Activated T-helper 2 cell treated with anti-CD3 and anti-CD28 coated beads, Interferon-gamma antibody, Interleukin-2, Interleukin-4, amounts not matched to agents 10 μg/mL and 5 μg/mL and 100 μg/mL, durations not matched to agents 14 hours and 24 hours and 36 hours (primary cell): ENCODE data around the gene MDM1. TPM values are rescaled to one million over a fixed set of nuclear protein-coding genes. Genes with fewer than 3 reads are reported as not detected.

Experiments
- DNase-seq: peaks from one replicate; pipeline ENCODE4 v3.0.0; 2021; ENCODE audit warnings: low spot score
- H3K27ac Mint-ChIP-seq: one replicate; pipeline ENCODE4 v1.8.0; 2021; ENCODE audit warnings: mixed read lengths
- H3K27me3 Mint-ChIP-seq: one replicate; pipeline ENCODE4 v1.8.0; 2021; ENCODE audit warnings: low read depth, mixed read lengths
- H3K36me3 Mint-ChIP-seq: one replicate; pipeline ENCODE4 v1.8.0; 2021; ENCODE audit warnings: low read depth, mixed read lengths
- H3K4me1 Mint-ChIP-seq: one replicate; pipeline ENCODE4 v1.8.0; 2021; ENCODE audit warnings: low read depth, mixed read lengths
- H3K4me3 Mint-ChIP-seq: one replicate; pipeline ENCODE4 v1.8.0; 2021; ENCODE audit warnings: low read depth, mild to moderate bottlenecking, moderate library complexity, mixed read lengths
- H3K9me3 Mint-ChIP-seq: one replicate; pipeline ENCODE4 v1.8.0; 2021; ENCODE audit warnings: mixed read lengths
- intact Hi-C: fragments of 100-400 bp; cut with micrococcal nuclease; formaldehyde crosslinking; loops from one replicate; pipeline ENCODE4 v1.15.1; 2023
- total RNA-seq: library from RNA; stranded (reverse); gene quantifications from 2 replicates; pipeline ENCODE4 v1.2.3, GENCODE V29; 2022

MDM1 gene
- total RNA-seq, 1 donor from 2014 or later = 13.1 TPM

DNA sequence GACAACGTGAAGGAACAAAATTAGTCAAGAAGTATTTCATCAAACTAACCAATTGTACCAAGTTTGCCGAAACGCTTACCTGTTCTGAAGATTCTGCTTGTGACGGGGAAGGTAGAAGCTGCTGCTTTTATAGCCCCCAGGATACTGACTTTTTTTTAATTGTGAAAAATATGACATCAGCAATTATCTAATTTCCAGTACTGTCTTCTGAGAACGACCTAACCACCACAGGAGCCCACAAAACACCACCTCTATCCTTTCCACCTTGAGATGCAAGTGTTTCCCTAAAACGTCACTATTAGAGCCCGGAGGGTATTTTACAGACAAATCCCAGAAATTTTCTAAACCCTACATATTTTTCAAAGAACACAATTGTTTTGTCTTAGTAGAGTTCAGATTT is 78.7 kb downstream of the MDM1 start, which contains the start of gene IL22:
TSS of gene IL22 (minus strand) at position 101 of the 400 bp plus-strand sequence. CDS start 156 bp downstream, outside the sequence.
- Mint-ChIP-seq H3K4me3 (no peak within 1 kb of the TSS), H3K9me3 (no peaks in the 10 kb centered on the region), H3K4me1 (peaks cover 2% of the 10 kb centered on the region), H3K27me3 (peaks cover 72% of the 10 kb centered on the region), H3K36me3 (no peaks in the 10 kb centered on the region), H3K27ac (no peak within 1 kb of the TSS)
- no peak for DNase-seq
- intact Hi-C loops = no loop called here

DNA sequence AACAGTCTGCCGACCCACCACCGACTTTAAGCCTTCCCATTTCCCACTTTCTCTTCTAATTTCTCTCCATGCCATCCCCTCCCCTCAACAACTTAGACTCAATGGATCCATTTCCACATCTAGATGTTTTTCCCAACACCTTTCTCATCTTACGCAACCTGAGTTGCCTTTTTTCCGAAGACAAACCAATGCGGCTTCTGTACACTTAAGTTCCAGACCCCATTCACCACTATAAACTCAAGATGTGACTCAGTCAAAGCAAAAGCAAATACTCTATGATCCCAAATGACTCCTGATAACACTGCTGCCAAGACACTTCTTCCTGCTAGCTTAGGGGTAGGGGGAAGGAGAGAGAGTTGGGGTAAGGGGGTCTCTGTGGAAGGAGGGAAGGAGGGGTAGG is 80.1 kb downstream of the MDM1 start:
- H3K27me3 Mint-ChIP-seq = peaks cover 68% of the 10 kb centered on the region
- H3K4me1 Mint-ChIP-seq = peaks cover 2% of the 10 kb centered on the region
- no peak overlapping the region for H3K27ac Mint-ChIP-seq
- no peak for DNase-seq
- intact Hi-C loops = no loop called here
- H3K4me3 Mint-ChIP-seq = no peak overlapping the region
- no peaks in the 10 kb centered on the region for H3K9me3 Mint-ChIP-seq
- no peaks in the 10 kb centered on the region for H3K36me3 Mint-ChIP-seq

DNA sequence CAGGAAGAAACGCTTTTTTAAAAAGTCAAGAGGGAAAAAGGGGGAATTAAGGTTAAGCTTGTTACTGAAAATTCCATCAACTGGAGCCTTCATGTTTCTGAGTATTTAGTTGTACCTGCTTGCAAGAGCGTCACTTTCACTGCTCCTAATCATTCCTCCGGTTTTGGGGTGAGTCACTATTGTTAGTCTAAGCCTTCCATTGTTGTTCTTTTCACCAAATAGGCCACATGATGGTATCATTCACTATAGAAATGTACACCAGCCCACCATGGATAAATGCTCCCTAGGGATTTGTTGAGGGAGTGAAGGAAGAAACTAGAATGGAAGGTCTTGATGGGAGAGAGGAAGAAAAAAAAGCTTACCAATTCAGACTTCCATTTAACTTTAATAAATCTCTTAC is 81.7 kb downstream of the MDM1 start:
- Mint-ChIP-seq H3K9me3 (no peaks in the 10 kb centered on the region), H3K4me3 (no peak overlapping the region), H3K27ac (no peak overlapping the region), H3K36me3 (no peaks in the 10 kb centered on the region), H3K27me3 (peaks cover 72% of the 10 kb centered on the region), H3K4me1 (peaks cover 2% of the 10 kb centered on the region)
- no peak for DNase-seq
- intact Hi-C loops = no loop called here

DNA sequence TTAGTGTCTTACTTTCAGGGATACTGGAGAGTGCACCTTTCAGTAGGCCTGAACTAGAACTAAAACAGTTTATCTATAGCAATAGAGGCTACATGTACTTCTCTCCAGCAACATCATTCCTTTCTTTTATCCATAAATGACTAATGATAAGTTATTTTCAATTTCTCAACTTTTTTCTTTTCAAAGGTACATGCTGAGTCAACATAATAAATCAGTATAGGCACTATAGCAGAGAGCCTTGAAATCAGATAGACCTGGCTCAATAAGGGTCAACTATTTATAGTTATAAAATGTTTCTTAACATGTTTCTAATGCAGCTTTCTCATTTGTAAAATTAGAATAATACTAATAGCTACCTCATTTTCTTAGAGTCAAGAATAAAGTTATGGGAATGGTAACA is 84.4 kb downstream of the MDM1 start:
- Mint-ChIP-seq H3K4me3 (no peak overlapping the region), H3K27ac (no peak overlapping the region), H3K27me3 (peaks cover 68% of the 10 kb centered on the region), H3K36me3 (peaks cover 2% of the 10 kb centered on the region), H3K4me1 (peaks cover 5% of the 10 kb centered on the region), H3K9me3 (peaks cover 6% of the 10 kb centered on the region)
- intact Hi-C loops = no loop called here
- no peak for DNase-seq

DNA sequence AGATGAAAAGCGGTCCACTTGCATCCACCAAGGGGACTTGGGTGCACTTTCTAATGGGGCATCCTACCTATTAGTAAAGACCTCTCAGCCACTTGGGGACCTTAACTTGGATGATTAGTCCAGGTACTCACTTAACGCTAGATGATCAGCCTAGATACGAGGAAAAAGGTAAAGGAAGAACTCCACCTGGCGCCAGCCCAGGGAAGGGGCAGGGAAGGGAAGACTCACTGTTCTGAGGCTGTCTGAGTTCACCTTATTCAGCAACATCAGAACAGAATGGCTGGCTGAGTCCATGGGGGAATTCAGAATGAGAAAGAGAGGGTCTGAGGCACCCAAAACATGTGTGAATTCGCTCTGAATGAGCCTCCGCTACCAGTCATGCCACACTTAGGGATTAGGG is 85.8 kb downstream of the MDM1 start:
- Mint-ChIP-seq H3K4me3 (no peak overlapping the region), H3K27me3 (peaks cover 56% of the 10 kb centered on the region), H3K9me3 (peaks cover 12% of the 10 kb centered on the region), H3K27ac (no peak overlapping the region), H3K36me3 (peaks cover 3% of the 10 kb centered on the region), H3K4me1 (peaks cover 11% of the 10 kb centered on the region)
- intact Hi-C loops = no loop called here
- no peak for DNase-seq

DNA sequence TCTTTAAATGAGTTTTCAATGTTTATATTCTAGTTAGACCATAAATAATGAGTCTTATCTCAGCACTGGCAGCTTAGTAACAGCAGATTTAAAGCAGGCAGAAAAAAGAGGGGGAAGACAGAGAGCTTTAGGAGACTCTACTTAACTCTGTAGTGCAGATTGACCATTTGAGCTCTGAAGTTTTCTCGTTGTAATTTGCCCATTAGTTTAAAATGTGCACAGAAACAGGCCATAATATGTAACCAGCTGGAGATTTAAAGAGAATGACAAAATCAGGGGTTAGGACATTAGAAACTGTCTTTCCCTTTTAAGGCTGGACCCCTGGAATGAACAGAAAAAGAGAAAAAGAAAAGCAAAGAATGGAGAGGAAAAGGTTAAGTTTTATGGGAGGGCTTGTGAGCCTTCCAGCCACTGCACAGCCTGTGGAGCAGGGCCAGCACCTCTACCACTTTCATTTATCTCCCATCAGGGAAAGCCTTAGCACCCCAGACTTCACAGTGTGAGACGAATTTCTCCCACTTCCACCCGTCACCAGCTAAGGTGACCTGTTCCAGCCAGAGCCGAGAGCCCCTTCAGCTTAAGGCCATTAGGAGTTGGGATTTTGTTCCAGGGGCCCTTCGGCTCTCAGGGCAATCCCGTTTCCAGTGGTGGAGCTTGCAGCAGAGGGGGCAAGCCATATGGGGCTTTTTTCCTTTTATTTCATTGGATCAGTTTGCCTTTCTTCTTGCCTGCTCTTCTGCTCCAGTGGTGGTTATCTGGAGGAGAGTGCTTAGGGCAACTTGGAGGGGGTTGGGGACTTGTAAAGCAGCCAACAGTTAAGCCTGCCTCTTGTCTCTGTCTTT is 86.8 kb downstream of the MDM1 start:
- H3K27me3 Mint-ChIP-seq = peaks cover 49% of the 10 kb centered on the region
- DNase-seq = no peak
- H3K4me3 Mint-ChIP-seq = no peak overlapping the region
- H3K4me1 Mint-ChIP-seq = peaks cover 20% of the 10 kb centered on the region
- H3K36me3 Mint-ChIP-seq = peaks cover 3% of the 10 kb centered on the region
- intact Hi-C loops = no loop called here
- H3K9me3 Mint-ChIP-seq = peaks cover 12% of the 10 kb centered on the region
- H3K27ac Mint-ChIP-seq = no peak overlapping the region

Other genes starting within 250 kb of the MDM1 start
- 46.0 and 46.3 TPM in 2 replicates for gene IFNG, start 172.6 kb downstream of the MDM1 start, total RNA-seq
- gene IL26, start 106.6 kb downstream of the MDM1 start, total RNA-seq = 0.27 and 0.30 TPM in 2 replicates
- 0.80 TPM in 1 of 2 replicates, not detected in the other for gene IL22, start 78.8 kb downstream of the MDM1 start, total RNA-seq